Ecto neural progenitor cell (in vitro differentiated cells): ENCODE results near the gene VIT.
A peak's percentile ranks its signal among the peaks of the same experiment; 100 is the strongest.
"Not testable (repeated sequence)": the region's sequence is repeated elsewhere in the genome, so short reads cannot be mapped to it uniquely, and the experiment has no call there.

Experiments
- DNase-seq: peaks from one replicate; pipeline ENCODE4 v3.0.0-alpha.2; 2018; ENCODE audit warnings: low spot score

The VIT gene

DNA sequence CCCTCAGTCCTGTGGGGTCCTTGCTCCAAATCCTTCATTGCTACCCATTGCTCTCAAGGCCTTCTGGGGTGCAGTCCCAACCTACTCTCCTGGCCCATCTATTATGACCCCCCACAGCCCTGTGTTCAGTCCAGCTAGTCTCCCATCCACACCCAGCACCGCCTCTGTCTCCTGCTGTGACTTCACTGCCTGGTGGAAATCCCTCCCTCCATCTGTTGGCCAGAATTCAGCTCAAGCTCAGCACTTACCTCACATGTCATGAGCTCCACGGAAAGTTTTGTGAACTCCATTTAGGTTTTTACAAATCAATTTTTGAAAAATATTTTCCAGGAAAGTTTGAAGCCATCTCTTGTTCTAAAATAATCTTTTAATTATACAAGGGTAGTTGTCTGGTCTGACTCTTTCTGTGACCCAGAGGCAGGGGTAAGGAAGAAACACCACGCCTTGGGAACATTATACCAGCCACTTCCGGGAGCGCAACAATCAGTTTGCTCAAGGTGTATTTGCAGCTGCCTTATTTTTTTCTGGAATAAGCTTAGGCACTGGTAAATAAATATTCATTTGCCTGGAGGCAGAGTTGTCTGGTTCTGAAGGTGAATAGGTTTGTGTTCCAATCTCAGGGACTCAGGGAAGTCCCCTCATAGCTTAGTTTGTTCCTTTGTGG is 110.8 kb downstream of the VIT start:
- DNase-seq: no peak

DNA sequence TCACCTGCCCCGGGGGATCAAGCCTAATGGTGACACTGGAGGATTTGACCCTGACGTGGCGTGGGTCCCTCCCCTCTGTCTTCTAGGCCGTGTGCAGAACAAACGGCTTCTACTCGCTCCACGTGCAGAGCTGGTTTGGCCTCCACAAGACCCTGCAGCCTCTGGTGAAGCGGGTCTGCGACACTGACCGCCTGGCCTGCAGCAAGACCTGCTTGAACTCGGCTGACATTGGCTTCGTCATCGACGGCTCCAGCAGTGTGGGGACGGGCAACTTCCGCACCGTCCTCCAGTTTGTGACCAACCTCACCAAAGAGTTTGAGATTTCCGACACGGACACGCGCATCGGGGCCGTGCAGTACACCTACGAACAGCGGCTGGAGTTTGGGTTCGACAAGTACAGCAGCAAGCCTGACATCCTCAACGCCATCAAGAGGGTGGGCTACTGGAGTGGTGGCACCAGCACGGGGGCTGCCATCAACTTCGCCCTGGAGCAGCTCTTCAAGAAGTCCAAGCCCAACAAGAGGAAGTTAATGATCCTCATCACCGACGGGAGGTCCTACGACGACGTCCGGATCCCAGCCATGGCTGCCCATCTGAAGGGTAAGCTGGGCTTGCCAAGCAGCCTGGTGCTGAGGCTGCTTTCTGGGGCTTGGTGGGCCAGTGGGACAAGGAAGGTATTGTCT is 112.0 kb downstream of the VIT start:
- DNase-seq: no peak

DNA sequence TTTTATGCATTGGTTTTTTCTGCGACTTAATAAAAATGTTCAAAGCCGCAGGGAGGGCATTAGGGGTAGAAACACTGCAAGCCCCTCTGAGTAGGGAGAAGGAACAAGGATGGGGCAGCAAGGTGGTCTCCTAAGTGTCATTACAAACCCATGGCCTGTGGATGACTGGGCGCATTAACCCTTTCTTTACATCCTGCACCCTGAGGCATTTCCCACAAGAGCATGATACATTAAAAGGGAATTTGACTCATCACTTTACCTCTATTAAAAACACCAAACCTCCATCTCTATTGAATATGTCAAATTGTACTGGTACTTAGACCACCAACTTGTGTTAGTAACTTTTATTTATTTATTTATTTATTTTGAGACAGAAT is 112.5 kb downstream of the VIT start:
- no peak for DNase-seq

DNA sequence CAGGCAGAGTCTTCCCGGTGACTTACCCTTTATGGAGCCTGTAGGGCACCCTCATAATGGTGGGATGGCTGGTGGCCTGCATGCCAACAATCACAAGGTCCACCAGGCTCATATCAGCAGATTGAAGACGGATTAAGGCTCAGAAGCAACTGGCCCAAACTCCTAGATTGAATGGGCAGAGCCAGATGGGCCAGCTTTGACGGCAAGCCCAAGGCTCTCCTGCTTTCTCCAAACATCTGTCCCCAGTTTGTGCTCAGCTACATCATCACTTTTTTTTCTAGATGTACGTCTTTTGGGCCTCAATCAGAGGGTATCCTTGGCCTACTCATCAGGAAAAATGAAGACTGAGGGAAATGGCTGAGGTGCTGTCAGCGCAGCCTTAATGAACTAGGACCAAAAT is 114.6 kb downstream of the VIT start:
- no peak for DNase-seq

DNA sequence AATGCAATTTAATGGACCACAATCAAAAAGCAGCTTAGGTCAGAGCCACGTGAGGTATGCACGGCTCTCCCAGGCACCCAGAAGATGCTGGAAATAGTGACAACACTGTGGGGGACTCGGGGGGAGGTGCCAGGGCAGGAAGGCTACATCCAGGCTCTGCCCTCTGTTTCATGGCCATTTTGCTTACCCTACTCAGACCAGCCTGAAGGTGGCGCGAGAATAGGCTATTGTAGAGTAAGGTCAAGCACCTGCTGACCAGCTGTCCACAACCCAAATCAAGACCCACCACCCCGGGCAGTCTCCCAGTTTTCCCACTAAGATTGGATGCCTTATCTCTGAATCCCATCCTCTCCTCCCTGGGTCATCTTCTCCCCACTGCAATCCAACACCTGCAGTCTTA is 115.7 kb downstream of the VIT start:
- peak; percentile 55 for DNase-seq

DNA sequence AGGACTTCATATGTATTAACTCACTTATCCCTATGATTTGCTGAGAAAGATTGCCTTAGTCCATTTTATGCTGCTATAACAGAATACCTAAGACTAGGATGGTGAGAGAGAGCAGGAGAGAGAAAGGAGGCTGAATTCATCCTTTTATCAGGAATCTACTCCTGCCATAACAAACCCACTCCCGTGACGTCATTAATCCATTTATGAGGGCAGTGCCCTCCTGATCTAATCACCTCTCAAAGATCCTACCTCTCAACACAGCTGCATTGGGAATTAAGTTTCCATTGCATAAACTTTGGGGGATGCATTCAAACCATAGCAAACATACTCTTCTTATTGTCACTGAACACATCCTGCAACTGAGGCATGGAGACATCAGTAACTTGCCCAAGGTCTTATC is 122.0 kb downstream of the VIT start:
- DNase-seq: no peak

DNA sequence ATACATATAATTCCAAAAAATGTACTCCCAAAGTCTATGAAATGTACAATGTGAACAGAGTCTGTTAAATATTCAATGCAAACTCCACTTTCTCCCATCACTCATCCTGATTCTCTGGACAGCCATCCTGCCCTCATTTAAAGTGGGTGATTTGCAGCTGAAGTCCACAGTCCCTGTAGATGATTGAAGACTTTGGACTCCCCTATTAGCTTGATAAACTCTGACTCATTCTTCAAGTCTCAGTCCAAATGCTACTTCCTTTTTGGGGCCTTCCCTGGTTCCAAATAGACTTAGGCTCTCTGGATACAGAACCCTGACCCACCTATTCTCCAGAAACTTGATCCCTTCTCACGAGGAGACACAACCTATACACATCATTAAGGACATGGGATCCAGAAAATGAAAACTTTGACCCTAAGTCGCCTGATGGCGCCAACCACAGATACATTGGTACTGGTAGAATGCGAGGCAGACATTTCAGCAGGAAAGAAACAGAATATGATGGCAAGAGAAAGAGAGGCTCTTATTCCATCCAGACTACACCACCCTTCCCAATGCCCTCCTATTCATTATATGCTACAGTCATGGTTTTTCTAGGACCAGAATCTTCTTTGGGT is 122.7 kb downstream of the VIT start:
- no peak for DNase-seq

DNA sequence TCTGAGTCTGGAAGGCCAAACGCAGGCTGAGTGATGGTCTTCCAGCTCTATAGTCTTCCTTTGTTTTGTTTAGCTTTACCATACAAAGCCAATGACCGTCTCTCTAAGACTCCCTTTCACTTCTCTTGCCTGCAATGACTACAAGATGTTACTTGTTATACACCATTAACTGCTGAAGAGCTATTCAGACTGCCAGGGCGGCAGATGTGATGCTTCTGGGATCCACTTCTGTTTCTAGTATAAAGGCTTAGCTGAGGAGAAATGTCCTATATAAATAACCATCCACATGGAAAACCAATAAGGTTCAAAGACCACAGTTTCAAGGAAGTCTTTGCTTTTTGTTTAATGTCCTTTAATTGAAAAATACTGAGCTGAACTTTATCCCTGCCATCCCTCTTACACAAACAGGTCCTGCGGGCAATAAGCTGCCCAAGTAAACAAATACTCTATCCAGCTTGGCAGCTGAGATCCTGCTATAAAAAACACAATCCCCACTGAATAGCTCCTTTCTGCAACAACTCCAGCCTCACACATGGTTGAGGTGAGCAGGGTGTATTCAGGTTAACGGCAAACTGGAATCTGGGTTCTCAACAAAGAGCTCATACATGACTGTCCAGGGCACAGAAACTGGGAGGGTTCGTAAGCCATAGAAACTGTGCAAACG is 124.6 kb downstream of the VIT start:
- DNase-seq: no peak

DNA sequence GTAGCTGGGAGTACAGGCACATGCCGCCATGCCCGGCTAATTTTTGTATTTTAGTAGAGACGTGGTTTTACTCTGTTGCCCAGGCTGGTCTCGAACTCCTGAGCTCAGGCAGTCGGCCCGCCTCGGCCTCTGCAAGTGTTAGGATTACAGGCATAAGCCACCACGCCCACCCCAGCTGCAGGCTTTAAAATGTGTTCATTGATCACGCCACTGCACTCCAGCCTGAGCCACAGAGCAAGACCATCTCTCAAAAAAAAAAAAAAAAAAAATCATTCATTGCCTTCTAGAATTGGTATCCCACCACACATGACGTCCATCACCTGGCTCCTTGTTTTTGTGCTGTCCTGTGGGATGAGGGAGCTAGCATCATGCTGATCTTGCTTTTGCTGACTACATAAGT is 127.4 kb downstream of the VIT start:
- no peak for DNase-seq

DNA sequence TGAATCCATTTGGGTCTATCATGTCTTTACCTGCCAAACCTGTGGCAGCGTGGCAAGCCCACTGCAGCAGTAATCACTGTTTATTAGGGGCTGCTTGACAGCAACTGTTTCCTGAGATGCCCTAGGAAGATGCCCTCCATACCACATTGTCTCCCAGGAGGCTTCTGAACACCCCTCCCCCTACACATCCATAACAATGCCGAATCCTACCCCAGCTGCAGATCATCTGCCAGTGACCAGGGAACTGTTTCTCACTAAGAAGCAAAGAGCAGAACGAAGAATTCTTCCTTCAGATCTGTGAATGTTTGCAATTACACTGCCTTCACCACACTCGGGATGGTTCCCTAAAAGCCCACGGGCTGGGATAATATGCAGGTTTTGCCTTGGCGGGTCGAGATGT is 127.8 kb downstream of the VIT start:
- no peak for DNase-seq

DNA sequence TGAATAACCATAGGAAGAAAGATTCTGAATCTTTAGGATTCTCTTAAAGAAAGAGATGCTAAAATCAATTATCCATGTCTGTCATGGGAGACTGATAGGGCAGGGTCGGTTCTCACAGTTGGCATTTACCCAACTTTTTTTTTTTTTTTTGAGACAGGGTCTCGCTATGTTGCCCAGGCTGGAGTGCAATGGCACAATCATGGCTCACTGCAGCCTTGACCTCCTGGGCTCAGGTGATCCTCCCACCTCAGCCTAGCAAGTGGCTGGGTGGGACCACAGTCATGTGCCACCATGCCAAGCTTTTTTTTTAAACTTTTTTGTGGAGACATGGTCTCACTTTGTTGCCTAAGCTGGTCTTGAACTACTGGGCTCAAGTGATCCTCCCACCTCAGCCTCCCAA is 128.2 kb downstream of the VIT start:
- not testable (repeated sequence) for DNase-seq

DNA sequence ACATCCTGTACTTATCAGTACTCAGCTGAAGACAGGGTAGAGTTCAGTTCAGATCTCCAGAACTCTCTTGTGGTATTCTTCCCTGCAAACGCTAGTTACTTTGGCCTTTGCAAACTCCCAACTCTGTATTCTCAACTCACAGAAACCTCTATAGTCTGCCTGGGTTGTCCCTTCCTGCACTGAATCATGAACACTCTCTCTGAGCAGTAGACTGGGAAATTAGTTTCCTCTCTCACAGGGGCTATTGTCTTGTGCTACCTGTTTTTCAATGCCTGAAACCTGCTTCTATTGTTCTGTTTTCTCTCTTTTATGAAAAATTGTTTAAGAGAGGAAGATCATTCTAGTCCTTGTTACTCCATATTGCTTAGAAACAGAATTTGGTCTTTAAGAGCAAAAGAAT is 134.7 kb downstream of the VIT start:
- DNase-seq: no peak

DNA sequence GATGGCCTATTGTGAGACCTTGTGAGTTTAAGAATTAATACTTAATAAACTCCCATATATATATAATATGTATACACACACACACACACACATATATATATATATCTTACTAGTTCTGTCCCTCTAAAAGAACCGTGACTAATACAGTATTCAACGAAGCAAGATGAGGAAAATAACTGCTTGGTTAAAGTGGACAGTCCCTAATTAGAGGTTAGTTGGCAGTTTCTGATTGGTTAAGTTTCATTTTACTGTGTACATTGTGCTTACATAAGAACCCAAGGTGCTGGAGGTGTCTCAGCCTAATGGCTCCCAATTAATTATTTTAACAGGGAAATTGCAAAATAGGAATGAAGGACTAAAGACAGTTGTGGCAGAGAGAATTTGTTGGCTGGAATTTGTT is 137.7 kb downstream of the VIT start:
- DNase-seq: no peak

DNA sequence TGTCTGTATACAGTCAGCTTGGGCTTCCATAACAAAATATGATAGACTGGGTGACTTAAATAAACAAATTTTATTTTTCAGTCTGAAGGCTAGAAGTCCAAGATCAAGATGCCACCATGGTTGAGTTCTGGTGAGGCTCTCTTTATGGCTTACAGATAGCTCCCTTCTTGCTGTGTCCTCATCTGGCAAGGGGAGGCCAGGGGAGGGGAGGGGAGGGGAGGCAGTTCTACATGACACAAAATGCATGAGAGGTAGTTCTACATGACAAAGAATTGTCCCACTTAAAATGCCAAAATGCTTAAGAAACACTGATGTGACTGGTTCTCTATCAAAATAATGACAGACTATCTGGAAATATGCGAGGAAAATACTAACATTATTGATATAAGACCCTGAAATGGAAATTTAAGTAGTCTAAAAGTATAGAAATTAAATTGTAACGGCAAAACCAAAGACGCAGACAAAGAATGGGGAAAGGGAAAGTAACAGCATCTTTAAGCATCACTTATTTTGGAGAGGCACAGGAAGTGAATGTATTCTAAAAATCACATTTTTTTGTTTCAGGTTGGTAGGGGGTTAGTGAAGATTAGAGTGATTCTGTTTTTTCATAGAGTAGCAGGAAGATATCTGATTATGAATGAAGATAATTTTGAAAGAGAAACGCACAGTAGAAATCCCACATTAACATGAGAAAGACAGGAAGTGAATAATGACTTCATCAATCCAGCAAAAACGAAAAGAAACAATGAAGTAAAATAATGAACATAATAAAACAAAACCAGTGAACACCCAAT is 138.4 kb downstream of the VIT start:
- DNase-seq: no peak

DNA sequence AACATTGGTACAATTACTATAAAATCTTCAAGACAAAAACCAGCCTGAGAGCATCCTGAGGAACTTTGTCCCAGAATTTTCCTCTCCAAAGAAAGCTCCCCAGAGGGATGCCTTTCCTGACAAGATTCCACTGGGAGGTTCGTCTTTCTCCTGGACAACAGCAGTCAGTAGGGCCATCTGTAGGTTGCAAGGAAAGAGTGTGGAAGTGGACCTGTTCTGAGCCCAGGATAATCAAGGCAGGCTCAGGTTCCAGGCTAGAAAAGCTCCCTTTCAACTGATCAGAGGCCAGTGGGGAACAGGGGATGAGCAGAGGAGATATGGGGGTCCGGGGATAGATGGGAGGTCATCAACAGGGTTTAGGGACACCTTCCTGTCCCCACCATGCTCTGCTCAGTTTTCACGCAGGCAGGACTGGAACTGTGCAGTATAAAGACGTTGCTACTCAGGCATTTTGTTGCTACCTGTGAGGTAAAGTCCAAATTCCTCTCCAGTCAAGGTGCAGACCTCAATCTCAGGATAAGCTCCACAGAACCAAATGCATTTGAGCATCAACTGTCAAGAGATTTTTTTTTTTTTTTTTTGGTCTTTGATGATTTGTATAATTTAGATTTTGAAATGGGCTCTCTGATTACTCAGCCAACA is 143.6 kb downstream of the VIT start:
- no peak for DNase-seq

DNA sequence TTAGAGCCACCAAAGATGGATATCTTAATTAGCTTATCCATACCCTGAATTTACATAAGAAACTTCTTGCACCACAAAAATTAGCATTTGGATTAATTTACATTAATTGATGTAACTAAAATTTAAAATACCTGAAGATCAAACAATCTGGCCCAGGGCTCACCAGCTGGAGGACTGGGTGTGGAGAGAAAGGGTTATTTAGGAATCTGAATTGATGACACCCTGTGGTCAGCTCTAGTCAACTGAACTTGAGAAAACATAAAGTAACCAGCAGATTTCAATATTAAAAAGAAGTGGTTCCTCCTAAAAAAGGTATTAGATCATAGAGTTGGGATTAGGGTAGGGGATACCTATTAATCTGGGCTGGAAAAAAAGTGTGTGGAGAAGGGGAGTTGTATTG is 147.3 kb downstream of the VIT start:
- no peak for DNase-seq

DNA sequence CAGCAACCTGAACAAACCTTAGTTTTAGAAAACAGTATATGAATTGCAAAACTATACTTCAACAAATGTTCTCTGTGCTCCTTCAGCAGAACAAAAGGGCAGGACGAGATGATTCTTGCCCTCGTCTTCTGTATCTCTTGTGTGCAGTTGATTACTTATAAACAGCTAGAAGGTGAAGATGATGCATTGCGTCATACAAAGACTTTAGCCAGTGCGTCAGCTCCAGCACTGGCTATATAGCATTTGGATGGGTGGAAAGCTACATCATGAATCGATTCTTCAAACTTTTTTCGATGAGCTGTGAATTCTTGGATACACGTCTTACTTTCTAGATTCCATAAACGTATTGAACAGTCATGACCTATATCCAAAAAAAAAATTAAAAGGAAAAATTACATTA is 152.8 kb downstream of the VIT start:
- no peak for DNase-seq

DNA sequence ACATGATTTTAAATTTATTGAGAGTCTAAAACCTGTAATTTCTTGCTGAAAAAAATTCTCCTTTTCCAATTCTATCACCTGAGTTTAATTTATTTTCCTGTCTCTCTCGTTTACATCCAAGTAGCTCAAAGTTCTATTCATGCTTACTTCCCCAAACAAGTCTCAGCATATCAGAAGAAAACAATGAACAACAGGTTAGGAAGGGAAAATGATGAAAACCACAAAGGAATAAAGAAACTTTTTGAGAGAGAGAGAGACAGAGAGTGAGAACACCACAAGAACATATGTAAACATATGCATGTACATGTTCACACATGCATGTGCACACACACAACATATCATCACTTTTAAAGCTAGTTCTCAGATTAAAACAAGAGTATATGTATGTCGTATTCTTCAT is 157.7 kb downstream of the VIT start:
- DNase-seq: no peak

DNA sequence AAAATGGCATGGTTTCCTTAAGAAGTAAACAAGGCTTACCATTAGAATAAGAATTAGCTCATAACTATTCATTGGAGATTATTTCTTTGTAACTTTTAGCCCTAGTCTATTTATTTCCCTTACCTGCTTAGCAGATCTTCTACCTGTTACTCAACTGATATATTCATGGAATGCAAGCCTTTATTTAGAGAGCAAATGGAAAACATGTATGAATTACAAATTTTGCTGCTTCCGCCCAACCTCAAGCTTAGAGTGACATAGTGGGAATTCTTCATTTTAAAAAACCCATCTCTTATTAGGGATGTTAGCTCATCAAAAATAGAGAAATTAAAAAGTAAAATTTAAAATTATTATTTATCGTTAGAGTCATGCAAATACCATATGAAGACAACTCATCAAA is 158.9 kb downstream of the VIT start:
- DNase-seq: no peak

DNA sequence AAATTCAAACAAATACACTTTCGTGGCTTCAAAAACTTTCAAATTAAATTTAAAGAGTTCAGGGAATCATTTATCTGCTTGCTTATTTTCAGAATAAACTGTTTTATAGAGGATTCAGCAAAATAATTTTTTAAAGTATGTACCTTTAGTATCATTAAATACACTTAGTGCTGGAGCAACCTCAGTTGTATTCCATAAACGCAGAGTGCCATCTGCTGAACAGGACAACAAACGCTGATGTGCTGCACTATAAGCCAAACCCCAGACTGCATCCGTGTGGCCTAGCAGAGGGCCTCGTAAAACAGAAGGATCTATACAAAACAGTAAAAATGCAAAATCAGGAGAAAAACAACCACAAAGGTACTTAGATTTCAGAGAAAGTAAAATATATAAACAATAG is 161.2 kb downstream of the VIT start:
- DNase-seq: no peak

DNA sequence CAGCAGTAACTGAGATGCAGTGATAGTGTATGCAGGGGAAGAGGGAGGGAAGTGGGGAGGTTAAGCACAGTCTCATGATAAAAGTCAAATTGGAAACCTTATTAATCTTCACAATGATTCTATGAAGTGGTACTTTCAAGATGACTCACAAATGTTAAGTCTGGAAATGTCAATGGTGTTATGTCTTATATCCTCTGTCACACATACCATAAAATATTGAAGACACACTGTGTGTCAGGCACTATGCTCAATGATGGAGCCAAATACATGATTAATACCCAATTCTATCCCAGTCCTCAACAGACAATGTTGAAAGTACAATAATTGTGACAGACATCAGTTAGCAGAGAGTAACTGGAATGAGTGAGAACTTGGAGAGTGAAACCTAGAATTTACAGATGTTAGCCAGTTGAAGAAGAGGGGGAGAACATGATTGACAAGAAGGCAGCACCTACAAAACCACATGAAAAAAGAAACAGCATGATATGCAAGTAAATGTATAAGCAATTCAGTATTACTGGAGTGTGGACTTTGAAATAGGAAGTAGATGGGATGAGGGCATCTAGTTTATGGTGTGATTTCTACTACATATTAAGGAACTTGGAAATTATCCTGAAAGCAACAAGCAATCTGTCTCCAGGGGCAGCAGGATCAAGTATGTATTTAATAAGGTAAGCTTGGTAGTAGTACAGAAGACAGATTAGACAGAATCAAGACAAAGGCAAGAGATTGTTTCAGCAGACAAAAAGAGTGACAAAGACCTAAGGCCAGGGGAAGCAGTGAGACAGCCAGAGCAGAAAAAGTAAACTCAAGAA is 162.3 kb downstream of the VIT start:
- no peak for DNase-seq
